ENCODE measurements around the gene TMEM171.

TMEM171 gene

GRCh38 chr5:73095564-73096238 is 24.7 kb upstream of the TMEM171 start:
- Histone ChIP-seq H3K4me1 (ENCODE audit: insufficient read depth, poor library complexity, severe bottlenecking) (peaks cover 9% of the 10 kb centered on the region), H3K4me3 (ENCODE audit: severe bottlenecking) (no peak overlapping the region), H3K9me3 (ENCODE audit: severe bottlenecking) (no peaks in the 10 kb centered on the region), H3K27me3 (ENCODE audit: insufficient read depth, poor library complexity, severe bottlenecking) (no peaks in the 10 kb centered on the region), H3K36me3 (ENCODE audit: low read depth) (no peaks in the 10 kb centered on the region), H3K27ac (ENCODE audit: poor library complexity, severe bottlenecking) (no peak overlapping the region)
- ATAC-seq (ENCODE audit: low read depth) (no peak), DNase-seq (ENCODE audit: low spot score) (no peak)
- no peak for TF ChIP-seq CTCF (IDR thresholded peaks at IDR 0.05; ENCODE audit: poor library complexity, severe bottlenecking)

GRCh38 chr5:73096239-73096575 is 24.2 kb upstream of the TMEM171 start:
- Histone ChIP-seq H3K27ac (ENCODE audit: poor library complexity, severe bottlenecking) (no peak overlapping the region), H3K36me3 (ENCODE audit: low read depth) (no peaks in the 10 kb centered on the region), H3K27me3 (ENCODE audit: insufficient read depth, poor library complexity, severe bottlenecking) (no peaks in the 10 kb centered on the region), H3K4me1 (ENCODE audit: insufficient read depth, poor library complexity, severe bottlenecking) (peaks cover 9% of the 10 kb centered on the region), H3K4me3 (ENCODE audit: severe bottlenecking) (no peak overlapping the region), H3K9me3 (ENCODE audit: severe bottlenecking) (no peaks in the 10 kb centered on the region)
- DNase-seq (ENCODE audit: low spot score) (no peak), ATAC-seq (ENCODE audit: low read depth) (no peak)
- TF ChIP-seq CTCF (IDR thresholded peaks at IDR 0.05; ENCODE audit: poor library complexity, severe bottlenecking), result no peak

GRCh38 chr5:73097740-73098139 is 22.6 kb upstream of the TMEM171 start:
- ATAC-seq (ENCODE audit: low read depth), result no peak
- Histone ChIP-seq H3K4me1 (ENCODE audit: insufficient read depth, poor library complexity, severe bottlenecking) (peaks cover 9% of the 10 kb centered on the region), H3K36me3 (ENCODE audit: low read depth) (no peaks in the 10 kb centered on the region), H3K9me3 (ENCODE audit: severe bottlenecking) (no peaks in the 10 kb centered on the region), H3K27ac (ENCODE audit: poor library complexity, severe bottlenecking) (no peak overlapping the region), H3K4me3 (ENCODE audit: severe bottlenecking) (no peak overlapping the region), H3K27me3 (ENCODE audit: insufficient read depth, poor library complexity, severe bottlenecking) (no peaks in the 10 kb centered on the region)
- TF ChIP-seq CTCF (IDR thresholded peaks at IDR 0.05; ENCODE audit: poor library complexity, severe bottlenecking), result no peak
- no peak for DNase-seq (ENCODE audit: low spot score)

- DNase-seq (ENCODE audit: low spot score), result no peak
- Histone ChIP-seq H3K4me1 (ENCODE audit: insufficient read depth, poor library complexity, severe bottlenecking) (no peaks in the 10 kb centered on the region), H3K4me3 (ENCODE audit: severe bottlenecking) (no peak overlapping the region), H3K36me3 (ENCODE audit: low read depth) (no peaks in the 10 kb centered on the region), H3K9me3 (ENCODE audit: severe bottlenecking) (no peaks in the 10 kb centered on the region), H3K27me3 (ENCODE audit: insufficient read depth, poor library complexity, severe bottlenecking) (no peaks in the 10 kb centered on the region), H3K27ac (ENCODE audit: poor library complexity, severe bottlenecking) (no peak overlapping the region)
- ATAC-seq (ENCODE audit: low read depth), result no peak
- no peak for TF ChIP-seq CTCF (IDR thresholded peaks at IDR 0.05; ENCODE audit: poor library complexity, severe bottlenecking)
Observed at GRCh38 chr5:73100109-73100508, 20.3 kb upstream of the TMEM171 start.

- DNase-seq (ENCODE audit: low spot score), result no peak
- no peak for TF ChIP-seq CTCF (IDR thresholded peaks at IDR 0.05; ENCODE audit: poor library complexity, severe bottlenecking)
- no peaks in the 10 kb centered on the region for H3K4me1 ChIP-seq (ENCODE audit: insufficient read depth, poor library complexity, severe bottlenecking)
- H3K9me3 ChIP-seq (ENCODE audit: severe bottlenecking), result no peaks in the 10 kb centered on the region
- H3K36me3 ChIP-seq (ENCODE audit: low read depth), result no peaks in the 10 kb centered on the region
- no peak for ATAC-seq (ENCODE audit: low read depth)
- no peak overlapping the region for H3K27ac ChIP-seq (ENCODE audit: poor library complexity, severe bottlenecking)
- no peak overlapping the region for H3K4me3 ChIP-seq (ENCODE audit: severe bottlenecking)
- no peaks in the 10 kb centered on the region for H3K27me3 ChIP-seq (ENCODE audit: insufficient read depth, poor library complexity, severe bottlenecking)
Observed at GRCh38 chr5:73103870-73104299, 16.5 kb upstream of the TMEM171 start.

Data from RWPE2 (cell line).